ENCODE results near the gene MUC5AC.
"Not testable (repeated sequence)": the region's sequence is repeated elsewhere in the genome, so short reads cannot be mapped to it uniquely, and the experiment has no call there.

MUC5AC gene

DNA sequence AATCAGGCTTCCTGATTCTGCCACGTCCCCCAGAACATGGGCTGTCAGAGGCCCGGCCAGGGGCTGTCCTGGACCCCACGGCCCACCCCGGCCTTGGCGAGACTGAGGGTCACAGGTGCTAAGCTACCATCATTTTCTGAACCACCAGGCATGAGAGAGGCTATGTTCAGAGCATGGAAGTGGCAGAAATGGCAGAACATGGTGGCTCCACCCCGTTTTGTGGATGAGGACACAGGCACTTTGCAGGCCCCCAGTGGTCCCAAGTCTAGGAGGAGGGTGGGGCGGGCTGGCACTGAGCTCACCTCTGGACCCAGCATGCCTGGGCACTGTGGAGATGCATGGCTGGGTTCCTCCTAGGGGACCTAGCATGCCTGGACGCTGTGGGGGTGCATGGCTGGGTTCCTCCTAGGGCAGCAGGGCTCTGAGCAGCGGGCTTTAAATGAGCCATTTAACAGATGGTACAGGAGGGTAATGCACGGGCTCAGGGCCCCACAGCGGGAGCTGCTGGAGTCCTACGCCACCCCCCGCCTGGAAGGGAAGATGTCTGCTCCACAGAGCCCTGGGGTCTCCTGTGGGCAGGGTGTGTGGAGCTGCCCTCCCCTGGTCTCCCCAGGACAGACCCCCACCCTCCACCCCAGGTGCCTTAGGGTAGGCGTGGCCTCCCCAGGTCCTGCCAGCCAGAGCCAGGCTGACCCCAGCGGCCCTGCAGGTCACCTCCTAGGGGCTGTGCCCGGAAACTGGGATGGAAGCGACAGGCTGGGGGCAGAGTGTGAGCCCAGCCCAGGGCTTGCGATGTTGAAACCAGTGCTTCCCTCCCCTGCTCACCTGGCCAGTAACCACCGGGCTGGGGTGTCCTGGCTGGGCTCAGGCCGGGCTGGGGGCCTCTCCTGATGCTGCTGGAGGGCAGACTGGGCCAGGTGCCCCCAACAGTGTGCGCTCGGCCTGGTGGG lies 6.1 kb upstream of the MUC5AC start:
- no peak overlapping the region for H3K4me3 ChIP-seq (ENCODE audit: low read depth, low read length)
- TF ChIP-seq, protein P1, sequence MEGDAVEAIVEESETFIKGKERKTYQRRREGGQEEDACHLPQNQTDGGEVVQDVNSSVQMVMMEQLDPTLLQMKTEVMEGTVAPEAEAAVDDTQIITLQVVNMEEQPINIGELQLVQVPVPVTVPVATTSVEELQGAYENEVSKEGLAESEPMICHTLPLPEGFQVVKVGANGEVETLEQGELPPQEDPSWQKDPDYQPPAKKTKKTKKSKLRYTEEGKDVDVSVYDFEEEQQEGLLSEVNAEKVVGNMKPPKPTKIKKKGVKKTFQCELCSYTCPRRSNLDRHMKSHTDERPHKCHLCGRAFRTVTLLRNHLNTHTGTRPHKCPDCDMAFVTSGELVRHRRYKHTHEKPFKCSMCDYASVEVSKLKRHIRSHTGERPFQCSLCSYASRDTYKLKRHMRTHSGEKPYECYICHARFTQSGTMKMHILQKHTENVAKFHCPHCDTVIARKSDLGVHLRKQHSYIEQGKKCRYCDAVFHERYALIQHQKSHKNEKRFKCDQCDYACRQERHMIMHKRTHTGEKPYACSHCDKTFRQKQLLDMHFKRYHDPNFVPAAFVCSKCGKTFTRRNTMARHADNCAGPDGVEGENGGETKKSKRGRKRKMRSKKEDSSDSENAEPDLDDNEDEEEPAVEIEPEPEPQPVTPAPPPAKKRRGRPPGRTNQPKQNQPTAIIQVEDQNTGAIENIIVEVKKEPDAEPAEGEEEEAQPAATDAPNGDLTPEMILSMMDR (IDR thresholded peaks at IDR 0.05; ENCODE audit: low read depth, low read length): no peak

DNA sequence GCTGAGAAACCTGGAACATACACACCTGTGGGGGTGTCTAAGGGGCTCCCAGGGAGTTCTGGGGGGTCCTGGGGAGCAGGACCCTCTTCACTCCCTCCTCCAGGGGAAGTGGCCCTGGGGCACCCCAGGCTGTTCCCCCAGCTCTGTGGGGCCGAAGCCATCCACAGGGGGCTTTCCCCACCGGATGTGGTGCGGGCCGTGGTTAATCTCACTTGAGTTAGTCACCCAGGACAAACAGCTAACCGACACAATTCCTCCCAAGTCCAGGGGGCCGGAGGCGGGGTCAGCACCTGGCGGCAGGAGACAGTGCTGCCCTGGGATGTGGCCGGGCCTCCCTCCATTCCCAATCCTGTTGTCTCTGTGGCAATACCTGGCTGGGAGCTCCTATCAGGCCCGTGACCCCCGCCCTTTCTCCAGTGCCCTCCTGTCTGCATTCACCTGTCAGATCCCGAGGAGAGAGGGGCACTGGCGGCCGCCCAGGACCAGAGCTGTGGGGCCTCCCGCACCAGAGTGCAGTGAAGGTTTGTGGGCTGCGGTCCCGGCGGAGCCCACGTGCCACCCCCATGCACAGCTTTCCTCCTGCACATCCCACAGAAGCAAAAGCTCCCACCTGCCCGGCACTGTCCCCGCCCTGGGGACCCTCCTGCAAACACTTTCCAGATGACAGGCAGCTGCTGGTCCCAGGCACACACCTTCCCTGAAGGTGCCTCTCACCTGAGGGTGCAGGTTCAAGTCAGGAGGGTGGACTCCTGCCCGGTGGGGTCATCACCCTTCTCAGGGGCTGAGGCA lies 5.2 kb upstream of the MUC5AC start:
- H3K4me3 ChIP-seq (ENCODE audit: low read depth, low read length): no peak overlapping the region
- TF ChIP-seq, protein P1 (IDR thresholded peaks at IDR 0.05; ENCODE audit: low read depth, low read length): 0 out of 2 replicates have a peak, but pooled peaks have one; percentile 6

DNA sequence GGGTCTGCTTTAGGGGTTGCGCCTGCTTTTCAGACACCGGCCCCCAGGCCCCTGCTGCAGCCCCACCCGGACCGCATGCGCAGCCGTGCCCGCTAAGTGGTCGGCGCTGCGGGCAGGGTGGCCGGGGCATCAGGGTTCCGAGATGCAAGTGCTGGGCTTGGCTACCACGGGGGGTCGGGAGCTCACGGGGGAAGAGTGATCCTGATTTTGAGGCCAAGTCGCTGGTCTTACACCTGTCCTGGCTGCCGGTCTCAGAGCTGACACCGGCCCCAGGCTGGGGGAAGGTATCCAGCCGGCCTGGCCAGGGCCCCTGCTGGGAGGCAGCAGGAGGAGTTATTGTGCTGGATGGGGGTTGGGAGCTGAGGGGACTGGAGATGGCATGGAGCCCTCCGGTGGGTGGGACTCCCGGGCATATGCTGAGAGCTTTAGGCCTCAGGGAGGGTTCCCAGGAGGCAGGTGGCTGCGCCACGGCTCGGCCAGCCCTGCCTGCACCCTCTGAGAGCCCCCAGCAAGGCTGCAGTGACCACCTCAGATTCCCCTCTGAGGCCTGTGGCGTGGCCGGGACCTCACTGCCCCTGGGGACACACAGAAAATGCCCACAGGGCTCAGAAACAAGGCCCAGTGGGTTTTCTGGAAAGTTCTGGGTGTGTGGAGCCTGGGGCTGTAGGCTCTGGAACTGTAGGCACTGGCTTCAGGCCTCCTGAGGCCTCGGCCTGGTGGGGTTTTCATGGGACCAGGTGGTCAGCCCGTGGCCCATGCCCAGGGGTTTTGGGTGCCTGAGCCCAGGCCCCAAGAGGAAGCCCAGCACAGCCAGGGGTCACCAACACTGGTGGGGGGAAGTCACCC lies 4.4 kb upstream of the MUC5AC start:
- H3K4me3 ChIP-seq (ENCODE audit: low read depth, low read length): no peak overlapping the region
- TF ChIP-seq, protein P1 (IDR thresholded peaks at IDR 0.05; ENCODE audit: low read depth, low read length): no peak

DNA sequence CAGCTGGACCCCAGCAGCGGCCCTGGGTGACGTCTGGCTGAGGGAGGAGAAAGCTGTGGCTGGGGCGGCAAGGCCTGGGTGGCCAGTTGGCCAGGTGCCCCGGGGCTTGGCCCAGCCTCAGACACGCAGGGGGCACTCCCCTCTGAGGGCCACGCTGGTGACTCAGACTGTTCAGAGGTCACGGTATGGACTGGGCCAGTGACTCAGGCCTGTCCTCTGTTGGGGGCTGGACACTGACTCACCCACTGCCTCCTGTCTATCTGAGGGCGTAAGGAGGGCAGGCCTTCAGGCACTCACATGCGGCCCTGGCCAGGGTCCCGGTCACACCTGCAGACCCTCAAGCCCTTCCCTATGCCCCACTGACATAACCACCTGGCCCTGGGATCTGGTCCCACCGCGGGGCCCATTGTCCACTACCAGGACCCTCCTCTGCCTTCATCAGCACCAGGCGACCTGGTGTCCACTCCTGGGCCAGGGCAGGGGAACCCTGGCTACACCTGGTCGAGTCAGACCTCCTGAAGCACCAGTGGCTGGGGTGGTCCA lies 3.7 kb upstream of the MUC5AC start:
- no peak overlapping the region for H3K4me3 ChIP-seq (ENCODE audit: low read depth, low read length)
- TF ChIP-seq, protein P1 (IDR thresholded peaks at IDR 0.05; ENCODE audit: low read depth, low read length): no peak

DNA sequence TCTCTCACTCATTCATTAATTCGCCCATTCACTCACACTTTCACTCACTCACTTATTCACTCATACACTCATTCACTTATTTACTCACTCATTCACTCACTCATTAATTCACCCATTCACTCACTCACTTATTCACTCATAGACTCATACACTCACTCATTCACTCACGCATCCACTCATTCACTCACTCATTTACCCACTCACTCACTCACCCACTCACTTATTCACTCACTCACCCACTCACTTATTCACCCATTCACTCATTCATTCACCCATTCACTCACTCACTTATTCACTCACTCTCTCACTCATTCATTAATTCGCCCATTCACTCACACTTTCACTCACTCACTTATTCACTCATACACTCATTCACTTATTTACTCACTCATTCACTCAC lies 3.1 kb upstream of the MUC5AC start:
- H3K4me3 ChIP-seq (ENCODE audit: low read depth, low read length): not testable (repeated sequence)

DNA sequence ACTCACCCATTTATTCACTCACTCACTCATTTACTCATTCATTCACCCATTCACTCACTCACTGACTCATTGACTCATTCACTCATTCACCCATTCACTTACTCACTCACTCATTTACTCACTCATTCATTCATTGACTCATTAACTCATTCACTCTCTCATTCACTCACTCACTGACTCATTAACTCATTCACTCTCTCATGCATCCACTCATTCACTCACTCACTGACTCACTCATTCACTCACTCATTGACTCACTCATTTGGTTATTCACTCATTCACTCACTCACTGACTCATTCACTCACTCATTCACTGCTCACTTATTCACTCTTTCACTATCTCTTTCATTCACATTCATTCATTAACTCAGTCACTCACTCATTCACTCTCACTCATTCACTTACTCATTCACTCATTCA lies 2.5 kb upstream of the MUC5AC start:
- no peak overlapping the region for H3K4me3 ChIP-seq (ENCODE audit: low read depth, low read length)
- TF ChIP-seq, protein P1 (IDR thresholded peaks at IDR 0.05; ENCODE audit: low read depth, low read length): no peak
